DOHH2 (cell line): ENCODE measurements around the gene SSBP2.

Source experiments
- H3F3A ChIP-seq: fragments of 200-600 bp; sonication (generic), shearing (Covaris generic); 2 replicates; pipeline ENCODE4 v1.6.0; 2016; ENCODE audit warnings: antibody characterized with exemption, mild to moderate bottlenecking; ENCODE audit not compliant: control insufficient read depth, insufficient read depth
- H3K27ac ChIP-seq: fragments of 200-600 bp; sonication (generic); 2 replicates; pipeline ENCODE4 v1.5.1; 2014; ENCODE audit warnings: low read depth, mild to moderate bottlenecking, low read length, moderate library complexity
- H3K27me3 ChIP-seq: fragments of 200-600 bp; sonication (generic); 2 replicates; pipeline ENCODE4 v1.6.1; 2014; ENCODE audit warnings: mild to moderate bottlenecking, low read length, mixed read lengths; ENCODE audit not compliant: control insufficient read depth
- H3K36me3 ChIP-seq: fragments of 200-600 bp; sonication (generic); 2 replicates; pipeline ENCODE4 v1.6.1; 2014; ENCODE audit warnings: mild to moderate bottlenecking, low read length, moderate library complexity, mixed read lengths; ENCODE audit not compliant: control insufficient read depth
- H3K4me1 ChIP-seq: fragments of 200-600 bp; sonication (generic); 2 replicates; pipeline ENCODE4 v1.6.1; 2014; ENCODE audit warnings: mild to moderate bottlenecking, low read length, mixed read lengths; ENCODE audit not compliant: control insufficient read depth
- H3K4me2 ChIP-seq: fragments of 200-600 bp; sonication (generic); 2 replicates; pipeline ENCODE4 v1.6.0; 2014; ENCODE audit warnings: mild to moderate bottlenecking, low read length, moderate library complexity
- H3K4me3 ChIP-seq: fragments of 200-600 bp; sonication (generic); 2 replicates; pipeline ENCODE4 v1.5.1; 2014; ENCODE audit warnings: mild to moderate bottlenecking, low read length, mixed read lengths
- H3K79me2 ChIP-seq: fragments of 200-600 bp; sonication (generic); 2 replicates; pipeline ENCODE4 v1.6.1; 2014; ENCODE audit warnings: mild to moderate bottlenecking, low read length, mixed read lengths; ENCODE audit not compliant: control insufficient read depth
- H3K9me2 ChIP-seq: fragments of 200-600 bp; sonication (generic); replicated peaks from 2 replicates; pipeline ENCODE4 v1.6.1; 2014; ENCODE audit warnings: mild to moderate bottlenecking, low read length, mixed read lengths; ENCODE audit not compliant: control insufficient read depth
- H3K9me3 ChIP-seq: fragments of 200-600 bp; sonication (generic); 2 replicates; pipeline ENCODE4 v1.6.1; 2014; ENCODE audit warnings: antibody characterized with exemption, low read length, mixed read lengths; ENCODE audit not compliant: control insufficient read depth, insufficient read depth
- H4K20me1 ChIP-seq: fragments of 200-600 bp; sonication (generic); 2 replicates; pipeline ENCODE4 v1.6.0; 2014; ENCODE audit warnings: low read depth, mild to moderate bottlenecking, antibody characterized with exemption, low read length, moderate library complexity; ENCODE audit not compliant: control insufficient read depth, insufficient read depth
- EZH2phosphoT487 ChIP-seq: fragments of 200-600 bp; sonication (generic); IDR thresholded peaks from 2 replicates; pipeline ENCODE4 v1.6.1; 2017; ENCODE audit warnings: borderline replicate concordance, mild to moderate bottlenecking, antibody characterized with exemption, low read length, moderate library complexity, mixed read lengths
- TF ChIP-seq, protein P1 (sequence below): fragments of 200-600 bp; sonication (generic); IDR thresholded peaks from one replicate; pipeline ENCODE4 v1.5.1; 2014; ENCODE audit warnings: antibody characterized with exemption, mild to moderate bottlenecking, low read depth, low read length; ENCODE audit not compliant: poor library complexity, severe bottlenecking

The SSBP2 gene

DNA sequence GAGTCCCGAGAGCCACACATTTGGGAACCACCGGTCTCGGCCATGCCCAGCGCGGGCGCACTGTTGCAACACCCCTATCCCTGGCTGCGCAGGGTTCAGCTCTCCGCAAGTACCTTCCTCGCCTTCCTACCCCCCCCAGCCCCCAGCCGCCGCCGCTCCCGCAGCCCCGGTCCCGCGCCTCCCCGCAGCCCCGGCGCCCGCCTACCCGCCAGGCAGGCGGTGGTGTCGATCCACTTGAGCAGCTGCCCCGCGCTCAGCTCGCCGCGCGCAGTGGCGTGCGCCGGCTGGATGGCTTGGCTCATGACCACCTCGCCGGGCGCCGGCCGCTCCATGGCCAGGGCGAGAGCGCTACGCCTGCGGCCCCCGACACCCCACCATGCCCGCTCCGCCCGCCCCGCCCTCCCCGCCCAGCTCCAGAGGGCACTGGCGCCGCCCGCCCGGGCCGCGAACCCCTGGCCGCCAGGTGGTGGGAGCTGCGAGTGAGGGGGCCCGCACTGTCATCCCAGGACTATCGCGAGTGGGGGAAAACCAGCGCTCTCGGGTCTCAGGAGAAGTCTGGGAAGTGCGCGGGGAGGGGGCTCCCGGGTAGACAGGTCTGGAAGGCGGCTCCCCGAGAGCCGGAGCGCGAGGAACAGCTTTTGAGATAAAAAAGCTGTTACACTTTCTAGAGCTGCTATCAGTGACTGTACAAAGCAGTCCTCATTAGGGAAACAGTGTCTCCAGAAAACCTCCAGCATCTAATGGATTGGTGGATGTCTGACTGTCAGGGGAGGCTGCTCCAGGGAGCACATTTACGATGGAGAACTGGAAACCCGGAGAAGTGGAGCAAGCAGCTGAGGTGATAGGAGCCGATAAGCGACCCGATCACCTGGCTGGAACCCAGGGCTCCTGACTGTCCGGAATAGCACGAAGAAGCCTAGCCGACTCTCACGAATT lies 356.8 kb downstream of the SSBP2 start, which contains the start of gene ACOT12:
Gene ACOT12, minus strand, starts transcription at position 352 of the 936 bp plus-strand sequence. Its CDS starts 20 bp downstream, at position 332.
- H3F3A ChIP-seq, result no peaks in the 10 kb centered on the region
- H3K27me3 ChIP-seq, result peaks cover 17% of the 10 kb centered on the region; the same call in 1 of the 2 replicates
- no peak within 1 kb of the TSS for H3K4me3 ChIP-seq
- no peaks in the 10 kb centered on the region for H3K4me1 ChIP-seq
- H3K36me3 ChIP-seq, result no peaks in the 10 kb centered on the region
- H3K9me2 ChIP-seq, result no peaks in the 10 kb centered on the region
- peaks cover 7% of the 10 kb centered on the region for H3K9me3 ChIP-seq
- H3K27ac ChIP-seq, result no peak within 1 kb of the TSS
- H4K20me1 ChIP-seq, result no peaks in the 10 kb centered on the region
- peak within 1 kb of the TSS; percentile 5; the same call in 1 of the 2 replicates for H3K4me2 ChIP-seq
- TF ChIP-seq EZH2phosphoT487, result no peak
- TF ChIP-seq, protein P1, sequence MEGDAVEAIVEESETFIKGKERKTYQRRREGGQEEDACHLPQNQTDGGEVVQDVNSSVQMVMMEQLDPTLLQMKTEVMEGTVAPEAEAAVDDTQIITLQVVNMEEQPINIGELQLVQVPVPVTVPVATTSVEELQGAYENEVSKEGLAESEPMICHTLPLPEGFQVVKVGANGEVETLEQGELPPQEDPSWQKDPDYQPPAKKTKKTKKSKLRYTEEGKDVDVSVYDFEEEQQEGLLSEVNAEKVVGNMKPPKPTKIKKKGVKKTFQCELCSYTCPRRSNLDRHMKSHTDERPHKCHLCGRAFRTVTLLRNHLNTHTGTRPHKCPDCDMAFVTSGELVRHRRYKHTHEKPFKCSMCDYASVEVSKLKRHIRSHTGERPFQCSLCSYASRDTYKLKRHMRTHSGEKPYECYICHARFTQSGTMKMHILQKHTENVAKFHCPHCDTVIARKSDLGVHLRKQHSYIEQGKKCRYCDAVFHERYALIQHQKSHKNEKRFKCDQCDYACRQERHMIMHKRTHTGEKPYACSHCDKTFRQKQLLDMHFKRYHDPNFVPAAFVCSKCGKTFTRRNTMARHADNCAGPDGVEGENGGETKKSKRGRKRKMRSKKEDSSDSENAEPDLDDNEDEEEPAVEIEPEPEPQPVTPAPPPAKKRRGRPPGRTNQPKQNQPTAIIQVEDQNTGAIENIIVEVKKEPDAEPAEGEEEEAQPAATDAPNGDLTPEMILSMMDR, result no peak
- H3K79me2 ChIP-seq, result no peaks in the 10 kb centered on the region

DNA sequence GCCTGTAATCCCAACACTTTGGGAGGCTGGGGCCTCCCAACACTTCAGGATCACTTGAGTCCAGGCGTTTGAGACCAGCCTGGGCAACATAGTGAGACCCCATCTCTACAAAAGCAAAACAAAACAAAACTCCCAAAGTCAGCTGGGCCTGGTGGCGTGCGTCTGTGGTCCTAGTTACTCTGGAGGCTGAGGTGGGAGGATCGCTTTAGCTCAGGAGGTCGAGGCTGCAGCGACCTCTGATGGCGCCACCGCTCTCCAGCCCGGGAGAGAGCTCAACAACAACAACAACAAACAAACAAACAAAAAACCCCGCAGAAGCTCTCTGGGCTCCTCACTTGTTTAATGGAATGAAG lies 357.5 kb downstream of the SSBP2 start:
- no peak overlapping the region for H3K27ac ChIP-seq
- H3K4me2 ChIP-seq, result no peak overlapping the region
- no peak overlapping the region for H3K4me3 ChIP-seq
- no peaks in the 10 kb centered on the region for H3K4me1 ChIP-seq
- peaks cover 7% of the 10 kb centered on the region for H3K9me3 ChIP-seq
- H3K36me3 ChIP-seq, result no peaks in the 10 kb centered on the region
- H4K20me1 ChIP-seq, result no peaks in the 10 kb centered on the region
- H3K27me3 ChIP-seq, result peaks cover 17% of the 10 kb centered on the region; the same call in 1 of the 2 replicates
- H3K9me2 ChIP-seq, result no peaks in the 10 kb centered on the region
- no peaks in the 10 kb centered on the region for H3F3A ChIP-seq
- no peaks in the 10 kb centered on the region for H3K79me2 ChIP-seq
- TF ChIP-seq, protein P1, result no peak
- no peak for TF ChIP-seq EZH2phosphoT487

DNA sequence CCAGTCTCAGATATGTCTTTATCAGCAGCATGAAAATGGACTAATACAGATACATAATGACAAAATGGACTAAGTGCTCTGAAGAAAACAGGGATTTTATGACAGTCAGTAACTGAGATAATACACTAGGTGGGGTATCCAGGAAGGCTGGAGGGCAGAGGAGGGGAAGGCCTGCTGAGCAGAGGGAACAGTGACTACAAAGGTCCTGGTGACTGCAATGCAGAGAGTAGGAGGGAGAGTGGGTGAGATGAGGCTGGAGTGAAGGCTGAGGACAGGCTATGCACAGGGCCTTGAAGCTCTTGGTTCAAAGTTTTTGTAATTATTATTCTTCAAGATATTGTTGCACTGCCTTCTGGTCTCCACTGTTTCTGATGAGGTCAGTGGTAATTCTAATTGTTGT lies 361.9 kb downstream of the SSBP2 start:
- Histone ChIP-seq H3K9me3 (0 out of 2 replicates have a peak, but pooled peaks cover 3% of the 10 kb centered on the region), H3K79me2 (no peaks in the 10 kb centered on the region), H3K27ac (no peak overlapping the region), H3K9me2 (no peaks in the 10 kb centered on the region), H3F3A (no peaks in the 10 kb centered on the region), H3K27me3 (peaks cover 9% of the 10 kb centered on the region; the same call in 1 of the 2 replicates), H3K4me3 (no peak overlapping the region), H3K4me1 (no peaks in the 10 kb centered on the region), H3K36me3 (no peaks in the 10 kb centered on the region), H4K20me1 (no peaks in the 10 kb centered on the region), H3K4me2 (no peak overlapping the region)
- TF ChIP-seq EZH2phosphoT487, result no peak
- TF ChIP-seq, protein P1, result no peak
